SK-N-SH (cell line): ENCODE data around the gene ONECUT1. TPM values are rescaled to one million over a fixed set of nuclear protein-coding genes. Genes with fewer than 3 reads are reported as not detected.

ENCODE experiments used
- CTCF ChIA-PET: fragments of 300-600, 350-600 bp; formaldehyde crosslinking; extraction: SDS; loops from one replicate; lab custom pipeline; 2021; lab: Yijun Ruan, JAX
- POLR2A ChIA-PET: fragments of 350-600 bp; sonication (Branson Sonifier 250); formaldehyde crosslinking; extraction: SDS; loops from one replicate; lab custom pipeline; 2020; ENCODE audit warnings: antibody characterized with exemption, inconsistent platforms; lab: Yijun Ruan, JAX
- DNase-seq: peaks from one replicate; pipeline ENCODE4 v3.0.0; 2012
- H2AFZ ChIP-seq: fragments of 200-600 bp; sonication (generic); 2 replicates; pipeline ENCODE4 v1.8.1; 2016; ENCODE audit warnings: antibody characterized with exemption, mild to moderate bottlenecking, low read depth
- H3F3A ChIP-seq: fragments of 200-600 bp; sonication (generic); replicated peaks from 2 replicates; pipeline ENCODE3; 2016; ENCODE audit warnings: antibody characterized with exemption, mild to moderate bottlenecking; ENCODE audit not compliant: insufficient read depth
- H3K27ac ChIP-seq, 2 experiments: fragments of 200-500 bp in 1 of 2; fragments of 200-600 bp in 1 of 2; sonication (Bioruptor generic) in 1 of 2; sonication (generic), shearing (Covaris generic) in 1 of 2; 2 replicates each; pipeline versions ENCODE4 v1.5.1 to v1.6.1; 2014 to 2016; ENCODE audit warnings: low read depth in 2 of 2, inconsistent platforms in 1 of 2, low read length in 1 of 2, mild to moderate bottlenecking in 1 of 2, mixed read lengths in 1 of 2
- H3K27me3 ChIP-seq: fragments of 200-600 bp; sonication (generic), shearing (Covaris generic); 2 replicates; pipeline ENCODE4 v1.6.1; 2016; ENCODE audit warnings: mixed run types; ENCODE audit not compliant: insufficient read depth
- H3K36me3 ChIP-seq, 2 experiments: fragments of 200-500 bp in 1 of 2; fragments of 200-600 bp in 1 of 2; sonication (Bioruptor generic) in 1 of 2; sonication (generic) in 1 of 2; replicated peaks in 1 of 2; 2 replicates each; pipeline versions ENCODE3 to v1.5.1; 2014 to 2016; ENCODE audit warnings: low read length in 1 of 2, mild to moderate bottlenecking in 1 of 2; ENCODE audit not compliant: insufficient read depth in 2 of 2, control insufficient read depth in 1 of 2
- H3K4me1 ChIP-seq, 2 experiments: fragments of 200-500 bp in 1 of 2; fragments of 200-600 bp in 1 of 2; sonication (Bioruptor generic) in 1 of 2; sonication (generic), shearing (Covaris generic) in 1 of 2; 2 replicates each; pipeline versions ENCODE4 v1.5.1 to v1.6.1; 2014 to 2016; ENCODE audit warnings: low read depth in 1 of 2, low read length in 1 of 2, mixed run types in 1 of 2; ENCODE audit not compliant: insufficient read depth in 2 of 2, control insufficient read depth in 1 of 2
- H3K4me2 ChIP-seq: fragments of 200-600 bp; sonication (generic), shearing (Covaris generic); 2 replicates; pipeline ENCODE4 v1.6.1; 2017; ENCODE audit warnings: mixed run types
- H3K4me3 ChIP-seq, 2 experiments: fragments of 200-500 bp in 1 of 2; fragments of 200-600 bp in 1 of 2; sonication (Bioruptor generic) in 1 of 2; sonication (generic), shearing (Covaris generic) in 1 of 2; 2 replicates each; pipeline versions ENCODE4 v1.5.1 to v1.8.1; 2014 to 2016; ENCODE audit warnings: low read depth in 2 of 2, inconsistent platforms in 1 of 2, low read length in 1 of 2, mild to moderate bottlenecking in 1 of 2, mixed read lengths in 1 of 2, moderate library complexity in 1 of 2
- H3K79me2 ChIP-seq: fragments of 200-600 bp; sonication (generic); 2 replicates; pipeline ENCODE4 v1.8.1; 2017; ENCODE audit warnings: mild to moderate bottlenecking; ENCODE audit not compliant: insufficient read depth
- H3K9ac ChIP-seq: fragments of 200-600 bp; sonication (generic); 2 replicates; pipeline ENCODE4 v1.6.1; 2017; ENCODE audit warnings: mixed run types
- H3K9me2 ChIP-seq: fragments of 200-600 bp; sonication (generic); 2 replicates; pipeline ENCODE4 v1.6.1; 2017; ENCODE audit warnings: mixed run types
- H3K9me3 ChIP-seq: fragments of 200-600 bp; sonication (generic); 2 replicates; pipeline ENCODE4 v1.6.1; 2017; ENCODE audit warnings: mixed run types, mild to moderate bottlenecking, moderate library complexity
- H4K20me1 ChIP-seq: fragments of 200-600 bp; sonication (generic); 2 replicates; pipeline ENCODE4 v1.6.1; 2017; ENCODE audit warnings: mild to moderate bottlenecking, mixed run types; ENCODE audit not compliant: insufficient read depth
- CHD2 ChIP-seq: fragments of 150-350 bp; IDR thresholded peaks from 2 replicates; pipeline ENCODE4 v1.6.1; 2018; ENCODE audit warnings: low read length; ENCODE audit not compliant: partially characterized antibody
- EP300 ChIP-seq, 2 experiments: IDR thresholded peaks; 2 replicates each; pipeline versions ENCODE4 v1.4.0 to v1.6.1; 2012; ENCODE audit warnings: borderline replicate concordance in 1 of 2, low read depth in 1 of 2, low read length in 1 of 2
- EZH2phosphoT487 ChIP-seq: fragments of 200-600 bp; sonication (generic); IDR thresholded peaks from 2 replicates; pipeline ENCODE4 v1.6.1; 2017; ENCODE audit warnings: low read depth, mixed run types, mild to moderate bottlenecking, antibody characterized with exemption, moderate library complexity, borderline replicate concordance
- FOSL2 ChIP-seq: IDR thresholded peaks from 2 replicates; pipeline ENCODE4 v1.4.0; 2012; ENCODE audit warnings: low read depth, mild to moderate bottlenecking, moderate library complexity, borderline replicate concordance
- FOXJ3 ChIP-seq: sonication (generic); formaldehyde crosslinking; IDR thresholded peaks from 2 replicates; pipeline ENCODE4 v1.5.1; 2020; ENCODE audit warnings: mild to moderate bottlenecking, missing genetic modification reagents
- GATA2 ChIP-seq: sonication (generic); formaldehyde crosslinking; IDR thresholded peaks from 2 replicates; pipeline ENCODE4 v1.5.0; 2020; ENCODE audit warnings: mild to moderate bottlenecking, missing genetic modification reagents
- JUND ChIP-seq: IDR thresholded peaks from 2 replicates; pipeline ENCODE4 v1.4.0; 2012
- MXI1 ChIP-seq: IDR thresholded peaks from 2 replicates; pipeline ENCODE4 v1.6.1; 2012; ENCODE audit warnings: mild to moderate bottlenecking, low read depth, low read length, improper control_type of control experiment
- NFIC ChIP-seq: IDR thresholded peaks from 2 replicates; pipeline ENCODE4 v1.4.0; 2012; ENCODE audit warnings: borderline replicate concordance
- NRF1 ChIP-seq: IDR thresholded peaks from 2 replicates; pipeline ENCODE4 v1.6.1; 2012; ENCODE audit warnings: low read depth, mild to moderate bottlenecking, low read length
- RAD21 ChIP-seq: IDR thresholded peaks from 2 replicates; pipeline ENCODE4 v1.6.1; 2012; ENCODE audit warnings: mild to moderate bottlenecking, low read length
- RCOR1 ChIP-seq: fragments of 150-350 bp; IDR thresholded peaks from 2 replicates; pipeline ENCODE4 v1.6.1; 2017; ENCODE audit warnings: antibody characterized with exemption, low read length
- RFX5 ChIP-seq: IDR thresholded peaks from 2 replicates; pipeline ENCODE4 v1.6.1; 2012; ENCODE audit warnings: mild to moderate bottlenecking, improper control_type of control experiment, low read length
- SIN3A ChIP-seq: IDR thresholded peaks from 2 replicates; pipeline ENCODE4 v1.6.1; 2012; ENCODE audit warnings: low read depth, mild to moderate bottlenecking, low read length, moderate library complexity, borderline replicate concordance
- SMC3 ChIP-seq: IDR thresholded peaks from 2 replicates; pipeline ENCODE4 v1.6.1; 2012; ENCODE audit warnings: low read depth, low read length, improper control_type of control experiment
- TAF1 ChIP-seq: IDR thresholded peaks from 2 replicates; pipeline ENCODE4 v1.6.1; 2012; ENCODE audit warnings: low read depth, mild to moderate bottlenecking, low read length, moderate library complexity, borderline replicate concordance
- TEAD4 ChIP-seq: IDR thresholded peaks from 2 replicates; pipeline ENCODE4 v1.4.0; 2012; ENCODE audit warnings: mild to moderate bottlenecking, borderline replicate concordance; ENCODE audit not compliant: insufficient read depth
- WGBS: methylation state at CpG from one replicate; pipeline ENCODE4 v1.1.6; 2017; ENCODE audit warnings: low lambda C conversion rate; 5-methylcytosine and 5-hydroxymethylcytosine counted together
- polyA plus RNA-seq, 3 experiments: library from polyadenylated mRNA; depleted of rRNA; stranded (reverse); fragments of >200 nt; gene quantifications; 2 replicates each; pipeline ENCODE4 v1.2.3, GENCODE V29; 2012
- TF ChIP-seq, protein P1 (sequence below): IDR thresholded peaks from 2 replicates; pipeline ENCODE4; 2012
- TF ChIP-seq, protein P2 (sequence below): IDR thresholded peaks from 2 replicates; pipeline ENCODE4 v1.4.0; 2012; ENCODE audit warnings: low read depth
- TF ChIP-seq, protein P3 (sequence below): fragments of 150-350 bp; IDR thresholded peaks from 2 replicates; pipeline ENCODE4 v1.6.1; 2017; ENCODE audit warnings: antibody characterized with exemption, low read length, low read depth, borderline replicate concordance

Gene ONECUT1
- polyA plus RNA-seq, 1 of the 3 experiments (the other 2 are of a cell fraction): not detected

DNA sequence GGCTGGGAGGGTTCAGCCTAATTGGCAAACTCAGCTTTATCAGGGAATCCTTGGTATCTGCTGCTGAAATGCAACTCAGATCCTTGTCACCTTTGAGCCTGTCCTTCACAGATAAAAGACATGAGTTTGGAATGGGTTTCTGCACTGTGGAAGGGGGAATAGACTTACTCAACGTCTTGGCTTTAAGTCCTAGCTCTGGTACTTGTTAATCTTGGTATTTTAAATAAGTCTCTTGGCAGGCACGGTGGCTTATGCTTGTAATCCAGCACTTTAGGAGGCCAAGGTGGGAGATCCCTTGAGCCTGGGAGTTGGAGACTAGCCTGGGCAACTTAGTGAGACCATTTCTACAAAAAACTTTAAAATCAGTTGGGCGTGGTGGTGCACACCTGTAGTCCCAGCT, 55.8 kb downstream of the ONECUT1 start:
- H3K9me2 ChIP-seq: no peaks in the 10 kb centered on the region
- no peak overlapping the region for H3K4me2 ChIP-seq
- CTCF ChIA-PET: interaction anchor here (1.0 to 3.4 kb wide), 14 partner anchors 10 to 507 kb away, joined by 3 to 86 read pairs (median 6); partner anchors contain the start of gene ATOSA
- no peak overlapping the region for H3K4me3 ChIP-seq
- 56% methylated on average over 3 of the region's 3 CpGs for WGBS
- H3K9ac ChIP-seq: no peak overlapping the region
- H3K27ac ChIP-seq: no peak overlapping the region
- TF ChIP-seq RAD21: no peak
- TF ChIP-seq, protein P1, sequence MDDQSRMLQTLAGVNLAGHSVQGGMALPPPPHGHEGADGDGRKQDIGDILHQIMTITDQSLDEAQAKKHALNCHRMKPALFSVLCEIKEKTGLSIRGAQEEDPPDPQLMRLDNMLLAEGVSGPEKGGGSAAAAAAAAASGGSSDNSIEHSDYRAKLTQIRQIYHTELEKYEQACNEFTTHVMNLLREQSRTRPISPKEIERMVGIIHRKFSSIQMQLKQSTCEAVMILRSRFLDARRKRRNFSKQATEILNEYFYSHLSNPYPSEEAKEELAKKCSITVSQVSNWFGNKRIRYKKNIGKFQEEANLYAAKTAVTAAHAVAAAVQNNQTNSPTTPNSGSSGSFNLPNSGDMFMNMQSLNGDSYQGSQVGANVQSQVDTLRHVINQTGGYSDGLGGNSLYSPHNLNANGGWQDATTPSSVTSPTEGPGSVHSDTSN: no peak
- no peak for TF ChIP-seq TAF1
- TF ChIP-seq FOSL2: no peak
- TF ChIP-seq, protein P2, sequence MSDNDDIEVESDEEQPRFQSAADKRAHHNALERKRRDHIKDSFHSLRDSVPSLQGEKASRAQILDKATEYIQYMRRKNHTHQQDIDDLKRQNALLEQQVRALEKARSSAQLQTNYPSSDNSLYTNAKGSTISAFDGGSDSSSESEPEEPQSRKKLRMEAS: no peak
- TF ChIP-seq, protein P3, sequence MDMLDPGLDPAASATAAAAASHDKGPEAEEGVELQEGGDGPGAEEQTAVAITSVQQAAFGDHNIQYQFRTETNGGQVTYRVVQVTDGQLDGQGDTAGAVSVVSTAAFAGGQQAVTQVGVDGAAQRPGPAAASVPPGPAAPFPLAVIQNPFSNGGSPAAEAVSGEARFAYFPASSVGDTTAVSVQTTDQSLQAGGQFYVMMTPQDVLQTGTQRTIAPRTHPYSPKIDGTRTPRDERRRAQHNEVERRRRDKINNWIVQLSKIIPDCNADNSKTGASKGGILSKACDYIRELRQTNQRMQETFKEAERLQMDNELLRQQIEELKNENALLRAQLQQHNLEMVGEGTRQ: no peak
- TF ChIP-seq SIN3A: no peak
- TF ChIP-seq EZH2phosphoT487: no peak
- TF ChIP-seq NFIC: no peak
- no peak for TF ChIP-seq JUND
- no peak for TF ChIP-seq NRF1
- TF ChIP-seq RFX5: no peak
- TF ChIP-seq TEAD4: no peak
- TF ChIP-seq FOXJ3 (CRISPR knock-in tag): no peak
- TF ChIP-seq MXI1: no peak
- no peak for TF ChIP-seq RCOR1
- TF ChIP-seq SMC3: no peak
- TF ChIP-seq CHD2: no peak
- no peak for TF ChIP-seq GATA2 (CRISPR knock-in tag)
- TF ChIP-seq EP300 (IDR thresholded peaks at IDR 0.05; ENCODE audit: borderline replicate concordance in 1 of 2, low read depth in 1 of 2, low read length in 1 of 2): no peak
- TF ChIP-seq, all 33 proteins: peak for 0
- H4K20me1 ChIP-seq: no peaks in the 10 kb centered on the region
- no peaks in the 10 kb centered on the region; the same call in 1 of the 2 replicates for H3K27me3 ChIP-seq
- peaks cover 4 to 9% of the 10 kb centered on the region in 2 experiments for H3K4me1 ChIP-seq
- H3F3A ChIP-seq: no peaks in the 10 kb centered on the region
- no peaks in the 10 kb centered on the region for H3K79me2 ChIP-seq
- POLR2A ChIA-PET: no interaction called here
- no peaks in the 10 kb centered on the region for H3K9me3 ChIP-seq
- H2AFZ ChIP-seq: no peak overlapping the region
- no peak for DNase-seq
- no peaks in the 10 kb centered on the region for H3K36me3 ChIP-seq
